IPS DF 4.7 (cell line): ENCODE data around the gene RALGPS1.

Experiments
- DNase-seq: peaks from one replicate; pipeline ENCODE4 v3.0.0-alpha.2; 2013; ENCODE audit warnings: low spot score; ENCODE audit errors: extremely low read depth

RALGPS1 gene

GRCh38 chr9:127076860-127077643 lies 162.5 kb downstream of the RALGPS1 start:
- no peak for DNase-seq

GRCh38 chr9:127077644-127077946 lies 163.0 kb downstream of the RALGPS1 start:
- DNase-seq = no peak

- DNase-seq = no peak
These were observed 163.8 kb downstream of the RALGPS1 start for GRCh38 chr9:127078336-127078735.

- DNase-seq = no peak
These were observed 164.4 kb downstream of the RALGPS1 start for GRCh38 chr9:127078988-127079387.

GRCh38 chr9:127079446-127080140 lies 165.0 kb downstream of the RALGPS1 start:
- no peak for DNase-seq

- no peak for DNase-seq
These were observed 166.9 kb downstream of the RALGPS1 start for GRCh38 chr9:127081250-127082185.

GRCh38 chr9:127083138-127083980 lies 168.8 kb downstream of the RALGPS1 start:
- no peak for DNase-seq

- DNase-seq = no peak
These were observed 169.8 kb downstream of the RALGPS1 start for GRCh38 chr9:127084076-127085039.

GRCh38 chr9:127085186-127085585 lies 170.6 kb downstream of the RALGPS1 start:
- DNase-seq = no peak

GRCh38 chr9:127086771-127087170 lies 172.2 kb downstream of the RALGPS1 start:
- DNase-seq = no peak

GRCh38 chr9:127087411-127087810 lies 172.8 kb downstream of the RALGPS1 start:
- DNase-seq = no peak

GRCh38 chr9:127087836-127088235 lies 173.3 kb downstream of the RALGPS1 start:
- no peak for DNase-seq

- DNase-seq = no peak
These were observed 174.4 kb downstream of the RALGPS1 start for GRCh38 chr9:127088724-127089615.

- DNase-seq = no peak
These were observed 175.1 kb downstream of the RALGPS1 start for GRCh38 chr9:127089631-127090081.

GRCh38 chr9:127090341-127090985 lies 175.9 kb downstream of the RALGPS1 start:
- no peak for DNase-seq

- DNase-seq = no peak
These were observed 176.9 kb downstream of the RALGPS1 start for GRCh38 chr9:127091526-127091925.

GRCh38 chr9:127092041-127092608 lies 177.5 kb downstream of the RALGPS1 start:
- DNase-seq = no peak
